Measurements from ENCODE around the gene ACOX3.

DNA sequence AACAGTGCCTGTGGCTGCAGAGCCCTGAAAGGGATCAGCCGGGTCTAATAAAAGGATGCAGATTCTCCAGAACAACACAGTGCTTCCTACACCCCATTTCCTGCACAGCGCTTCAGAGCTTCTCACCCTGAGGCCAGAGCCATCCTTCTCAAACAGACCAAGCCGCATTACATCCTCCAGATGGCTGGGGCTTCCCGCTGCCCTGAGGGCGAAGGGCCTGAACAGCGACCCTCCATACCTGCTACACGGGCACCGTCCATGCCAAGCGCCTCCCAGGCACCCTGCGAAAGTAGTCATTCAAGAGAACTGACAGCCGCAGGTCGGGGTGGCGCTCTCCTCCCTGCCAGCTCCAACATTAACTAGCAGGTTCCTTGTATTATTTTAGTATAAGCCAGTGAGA is 36.5 kb downstream of the ACOX3 start:
- TF ChIP-seq, protein P1, sequence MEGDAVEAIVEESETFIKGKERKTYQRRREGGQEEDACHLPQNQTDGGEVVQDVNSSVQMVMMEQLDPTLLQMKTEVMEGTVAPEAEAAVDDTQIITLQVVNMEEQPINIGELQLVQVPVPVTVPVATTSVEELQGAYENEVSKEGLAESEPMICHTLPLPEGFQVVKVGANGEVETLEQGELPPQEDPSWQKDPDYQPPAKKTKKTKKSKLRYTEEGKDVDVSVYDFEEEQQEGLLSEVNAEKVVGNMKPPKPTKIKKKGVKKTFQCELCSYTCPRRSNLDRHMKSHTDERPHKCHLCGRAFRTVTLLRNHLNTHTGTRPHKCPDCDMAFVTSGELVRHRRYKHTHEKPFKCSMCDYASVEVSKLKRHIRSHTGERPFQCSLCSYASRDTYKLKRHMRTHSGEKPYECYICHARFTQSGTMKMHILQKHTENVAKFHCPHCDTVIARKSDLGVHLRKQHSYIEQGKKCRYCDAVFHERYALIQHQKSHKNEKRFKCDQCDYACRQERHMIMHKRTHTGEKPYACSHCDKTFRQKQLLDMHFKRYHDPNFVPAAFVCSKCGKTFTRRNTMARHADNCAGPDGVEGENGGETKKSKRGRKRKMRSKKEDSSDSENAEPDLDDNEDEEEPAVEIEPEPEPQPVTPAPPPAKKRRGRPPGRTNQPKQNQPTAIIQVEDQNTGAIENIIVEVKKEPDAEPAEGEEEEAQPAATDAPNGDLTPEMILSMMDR (IDR thresholded peaks at IDR 0.05): no peak
- no peak for TF ChIP-seq POLR2A (IDR thresholded peaks at IDR 0.05; ENCODE audit: low read depth)
- TF ChIP-seq EP300 (IDR thresholded peaks at IDR 0.05): no peak

Data from esophagus muscularis mucosa (tissue), 4 donors.